ENCODE data around the gene MYBBP1A.

GRCh38 chr17:4531988-4532736, 23.0 kb downstream of the MYBBP1A start:
- TF ChIP-seq CTCF (IDR thresholded peaks at IDR 0.05) (no peak), EZH2 (IDR thresholded peaks at IDR 0.05; ENCODE audit: borderline replicate concordance, insufficient read depth, low read depth, low read length, poor library complexity, severe bottlenecking) (no peak)

Measured in B cell (primary cell).